Transverse colon (tissue), 4 donors: ENCODE measurements around the gene MRS2.

Experiments
- POLR2AphosphoS5 ChIP-seq, 3 donors: sonication (generic); formaldehyde crosslinking; IDR thresholded peaks; one replicate each; pipeline ENCODE4 v1.6.1; 2016; ENCODE audit warnings: antibody characterized with exemption in 3 of 3
- TF ChIP-seq, protein P1 (sequence below), 5 experiments: fragments of 200-600 bp in 3 of 5; fragments of 450-650 bp in 2 of 5; sonication (generic) in 3 of 5; IDR thresholded peaks; 1 replicate in 2 of 5; 2 replicates in 3 of 5; pipeline ENCODE4 v1.5.1; 2016 to 2017; ENCODE audit warnings: antibody characterized with exemption in 5 of 5, inconsistent platforms in 3 of 5, mild to moderate bottlenecking in 2 of 5, moderate library complexity in 1 of 5

DNA sequence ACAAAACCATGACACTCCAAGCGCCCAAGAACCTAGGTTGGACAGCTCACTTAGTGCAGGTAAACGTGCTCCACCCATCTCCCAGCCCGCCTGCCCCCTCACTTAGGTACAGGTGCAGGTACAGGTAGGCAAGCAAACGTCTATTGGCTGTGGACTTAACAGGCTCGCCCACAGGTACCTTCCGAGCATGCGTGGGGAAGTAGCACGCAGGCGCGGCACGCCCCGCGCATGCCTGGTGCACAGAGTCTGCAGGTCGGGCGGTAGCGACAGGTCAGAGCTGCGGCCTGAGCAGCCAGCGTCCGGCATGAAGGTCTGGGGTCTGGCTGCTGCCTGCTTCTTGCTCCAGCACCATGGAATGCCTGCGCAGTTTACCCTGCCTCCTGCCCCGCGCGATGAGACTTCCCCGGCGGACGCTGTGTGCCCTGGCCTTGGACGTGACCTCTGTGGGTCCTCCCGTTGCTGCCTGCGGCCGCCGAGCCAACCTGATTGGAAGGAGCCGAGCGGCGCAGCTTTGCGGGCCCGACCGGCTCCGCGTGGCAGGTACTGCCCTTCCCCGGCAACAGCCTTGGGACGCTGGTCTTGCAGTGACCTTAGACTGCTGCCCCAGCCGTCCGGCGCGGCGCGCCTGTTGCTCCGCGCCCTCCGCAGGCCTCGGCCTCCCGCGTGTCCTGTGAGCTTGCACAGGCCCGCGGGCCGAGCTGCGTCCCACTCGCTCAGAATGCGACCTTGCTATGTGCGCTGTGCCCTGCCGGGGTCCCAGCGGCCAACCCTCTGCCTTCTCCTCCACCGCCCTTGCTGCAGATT is at the start of gene MRS2:
- TF ChIP-seq, protein P1, sequence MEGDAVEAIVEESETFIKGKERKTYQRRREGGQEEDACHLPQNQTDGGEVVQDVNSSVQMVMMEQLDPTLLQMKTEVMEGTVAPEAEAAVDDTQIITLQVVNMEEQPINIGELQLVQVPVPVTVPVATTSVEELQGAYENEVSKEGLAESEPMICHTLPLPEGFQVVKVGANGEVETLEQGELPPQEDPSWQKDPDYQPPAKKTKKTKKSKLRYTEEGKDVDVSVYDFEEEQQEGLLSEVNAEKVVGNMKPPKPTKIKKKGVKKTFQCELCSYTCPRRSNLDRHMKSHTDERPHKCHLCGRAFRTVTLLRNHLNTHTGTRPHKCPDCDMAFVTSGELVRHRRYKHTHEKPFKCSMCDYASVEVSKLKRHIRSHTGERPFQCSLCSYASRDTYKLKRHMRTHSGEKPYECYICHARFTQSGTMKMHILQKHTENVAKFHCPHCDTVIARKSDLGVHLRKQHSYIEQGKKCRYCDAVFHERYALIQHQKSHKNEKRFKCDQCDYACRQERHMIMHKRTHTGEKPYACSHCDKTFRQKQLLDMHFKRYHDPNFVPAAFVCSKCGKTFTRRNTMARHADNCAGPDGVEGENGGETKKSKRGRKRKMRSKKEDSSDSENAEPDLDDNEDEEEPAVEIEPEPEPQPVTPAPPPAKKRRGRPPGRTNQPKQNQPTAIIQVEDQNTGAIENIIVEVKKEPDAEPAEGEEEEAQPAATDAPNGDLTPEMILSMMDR (IDR thresholded peaks at IDR 0.05), result no peak
- peak; percentile 83 to 94 (median 89) for TF ChIP-seq POLR2AphosphoS5 (IDR thresholded peaks at IDR 0.05)
